GM19099 (cell line): ENCODE measurements around the gene NUP85.

ENCODE experiments used
- POLR2A ChIP-seq: IDR thresholded peaks from 3 replicates; pipeline ENCODE4 v1.6.1; 2011; ENCODE audit warnings: low read depth; ENCODE audit not compliant: insufficient read length; ENCODE audit errors: extremely low read depth

NUP85 gene

GRCh38 chr17:75188614-75189013 lies 16.9 kb upstream of the NUP85 start:
- TF ChIP-seq POLR2A: no peak

DNA sequence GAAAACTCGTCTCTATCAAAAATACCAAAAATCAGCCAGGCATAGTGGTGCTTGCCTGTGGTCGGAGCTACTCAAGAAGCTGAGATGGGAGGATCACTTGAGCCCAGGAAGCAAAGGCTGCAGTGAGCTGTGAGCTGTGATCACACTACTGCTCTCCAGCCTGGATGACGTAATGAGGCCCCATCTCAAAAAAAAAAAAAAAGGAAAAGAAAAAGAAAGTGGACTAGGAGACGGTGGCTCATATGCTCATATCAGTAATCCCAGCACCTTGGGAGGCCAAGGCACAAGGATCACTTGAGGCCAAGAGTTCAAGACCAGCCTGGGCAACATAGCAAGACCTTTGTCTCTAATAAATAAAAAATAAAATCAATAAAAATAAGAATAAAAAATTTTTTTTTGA lies 13.9 kb upstream of the NUP85 start:
- TF ChIP-seq POLR2A: no peak

DNA sequence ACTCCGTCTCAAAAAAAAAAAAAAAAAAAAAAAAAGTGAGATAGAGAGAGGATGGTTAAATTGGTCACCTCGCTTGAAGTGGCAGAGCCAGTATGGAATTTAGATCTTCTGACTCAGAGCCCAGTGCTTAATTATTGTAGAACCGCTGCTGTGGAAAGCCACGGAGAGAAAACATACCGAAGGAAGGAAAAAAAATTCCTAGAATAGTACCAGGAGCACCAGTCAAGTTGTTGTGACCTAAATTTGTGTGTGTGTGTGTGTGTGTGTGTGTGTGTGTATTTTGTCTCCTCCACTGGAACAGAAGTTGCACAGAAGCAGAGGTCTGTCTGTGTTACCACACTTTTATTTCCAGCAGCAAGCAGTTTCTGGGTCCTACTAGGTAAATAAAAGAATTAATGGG lies 10.6 kb upstream of the NUP85 start:
- TF ChIP-seq POLR2A: no peak

- TF ChIP-seq POLR2A: no peak
These were observed 5.4 kb upstream of the NUP85 start for GRCh38 chr17:75199886-75200618.

- TF ChIP-seq POLR2A: no peak
These were observed 299 bp downstream of the NUP85 start for GRCh38 chr17:75205793-75206163.

DNA sequence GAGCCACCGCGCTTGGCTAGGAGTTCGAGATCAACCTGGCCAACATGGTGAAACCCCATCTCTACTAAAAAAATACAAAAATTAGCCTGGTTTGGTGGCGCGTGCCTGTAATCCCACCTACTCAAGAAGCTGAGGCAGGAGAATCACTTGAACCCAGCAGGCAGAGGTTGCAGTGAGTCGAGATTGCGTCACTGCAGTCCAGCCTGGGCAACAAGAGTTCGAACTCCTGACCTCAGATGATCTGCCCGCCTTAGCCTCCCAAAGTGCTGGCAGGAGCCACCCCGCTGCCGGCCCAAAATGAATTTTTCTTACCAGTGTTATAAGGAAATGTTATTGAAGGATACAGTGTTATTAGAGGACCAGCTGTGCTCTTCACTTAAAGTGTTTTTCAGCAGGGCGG lies 2.3 kb downstream of the NUP85 start:
- TF ChIP-seq POLR2A: no peak

- no peak for TF ChIP-seq POLR2A
These were observed 2.7 kb downstream of the NUP85 start for GRCh38 chr17:75208161-75208560.

- no peak for TF ChIP-seq POLR2A
These were observed 3.6 kb downstream of the NUP85 start for GRCh38 chr17:75209061-75209460.

- TF ChIP-seq POLR2A: no peak
These were observed 12.7 kb downstream of the NUP85 start for GRCh38 chr17:75218131-75218530.

- TF ChIP-seq POLR2A: no peak
These were observed 14.3 kb downstream of the NUP85 start for GRCh38 chr17:75219815-75220214.

DNA sequence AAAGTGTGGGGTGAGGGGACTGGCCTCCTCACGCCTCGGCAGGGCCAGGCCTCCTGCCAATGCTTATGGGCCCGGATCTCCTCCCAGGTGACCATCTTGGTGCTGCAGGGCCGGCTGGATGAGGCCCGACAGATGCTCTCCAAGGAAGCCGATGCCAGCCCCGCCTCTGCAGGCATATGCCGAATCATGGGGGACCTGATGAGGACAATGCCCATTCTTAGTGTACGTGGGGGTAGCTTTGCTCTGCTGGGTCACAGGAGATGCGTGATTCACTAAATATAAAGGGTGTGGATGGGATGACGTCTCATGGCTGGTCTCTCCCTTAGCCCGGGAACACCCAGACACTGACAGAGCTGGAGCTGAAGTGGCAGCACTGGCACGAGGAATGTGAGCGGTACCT lies 19.5 kb downstream of the NUP85 start:
- TF ChIP-seq POLR2A: no peak

DNA sequence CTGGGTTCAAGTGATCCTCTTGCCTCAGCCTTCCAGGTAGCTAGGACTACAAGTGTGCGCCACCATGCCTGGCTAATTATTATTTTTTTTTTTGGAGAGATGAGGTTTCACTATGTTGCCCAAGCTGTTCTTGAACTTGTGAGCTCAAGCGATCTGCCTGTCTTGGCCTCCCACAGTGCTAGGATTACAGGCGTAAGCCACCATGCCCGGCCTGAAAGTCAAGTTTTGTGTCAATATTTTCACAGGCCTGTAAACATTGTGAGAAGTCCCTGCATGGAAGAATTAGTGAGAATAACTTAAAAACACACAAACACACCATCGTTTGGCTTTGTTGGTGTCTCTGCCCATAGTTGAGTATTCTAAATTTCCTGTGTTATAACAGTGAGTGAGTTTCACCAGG lies 22.2 kb downstream of the NUP85 start:
- no peak for TF ChIP-seq POLR2A

GRCh38 chr17:75228305-75228704 lies 22.8 kb downstream of the NUP85 start:
- TF ChIP-seq POLR2A: no peak

DNA sequence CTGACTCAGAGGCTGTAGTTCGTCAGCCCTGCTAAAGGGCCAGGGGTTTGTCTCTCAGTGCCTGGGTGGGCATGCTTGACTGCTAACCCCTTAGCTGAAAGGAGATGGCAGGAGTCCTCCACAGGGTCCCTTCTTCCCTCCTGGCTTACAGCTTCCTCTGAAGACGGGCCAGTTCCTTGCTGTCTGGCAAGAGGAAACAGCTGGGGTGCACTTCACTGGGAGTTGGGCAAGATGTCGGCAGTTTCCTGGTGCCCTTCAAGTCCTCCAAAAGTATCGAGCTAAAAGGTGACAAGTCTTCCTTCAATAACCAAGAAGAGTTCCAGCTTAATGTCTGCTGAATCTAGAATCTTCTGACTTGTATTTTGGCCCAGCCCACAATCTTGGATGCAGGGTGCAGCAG lies 23.4 kb downstream of the NUP85 start:
- TF ChIP-seq POLR2A: no peak

DNA sequence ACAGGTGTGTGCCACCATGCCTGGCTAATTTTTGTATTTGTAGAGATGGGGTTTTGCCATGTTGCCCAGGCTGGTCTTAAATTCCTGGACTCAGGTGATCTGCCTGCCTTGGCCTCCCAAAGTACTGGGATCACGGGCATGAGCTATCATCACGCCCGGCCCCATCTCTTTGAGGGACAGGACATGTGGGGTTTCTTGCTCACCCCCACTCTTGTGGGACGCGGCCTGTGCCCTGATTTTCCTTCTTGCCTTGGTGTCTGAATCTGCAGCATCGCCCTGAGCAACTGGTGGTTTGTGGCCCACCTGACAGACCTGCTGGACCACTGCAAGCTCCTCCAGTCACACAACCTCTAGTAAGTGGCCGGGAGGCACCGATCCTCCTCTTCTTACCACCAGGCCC lies 25.6 kb downstream of the NUP85 start:
- TF ChIP-seq POLR2A: no peak

DNA sequence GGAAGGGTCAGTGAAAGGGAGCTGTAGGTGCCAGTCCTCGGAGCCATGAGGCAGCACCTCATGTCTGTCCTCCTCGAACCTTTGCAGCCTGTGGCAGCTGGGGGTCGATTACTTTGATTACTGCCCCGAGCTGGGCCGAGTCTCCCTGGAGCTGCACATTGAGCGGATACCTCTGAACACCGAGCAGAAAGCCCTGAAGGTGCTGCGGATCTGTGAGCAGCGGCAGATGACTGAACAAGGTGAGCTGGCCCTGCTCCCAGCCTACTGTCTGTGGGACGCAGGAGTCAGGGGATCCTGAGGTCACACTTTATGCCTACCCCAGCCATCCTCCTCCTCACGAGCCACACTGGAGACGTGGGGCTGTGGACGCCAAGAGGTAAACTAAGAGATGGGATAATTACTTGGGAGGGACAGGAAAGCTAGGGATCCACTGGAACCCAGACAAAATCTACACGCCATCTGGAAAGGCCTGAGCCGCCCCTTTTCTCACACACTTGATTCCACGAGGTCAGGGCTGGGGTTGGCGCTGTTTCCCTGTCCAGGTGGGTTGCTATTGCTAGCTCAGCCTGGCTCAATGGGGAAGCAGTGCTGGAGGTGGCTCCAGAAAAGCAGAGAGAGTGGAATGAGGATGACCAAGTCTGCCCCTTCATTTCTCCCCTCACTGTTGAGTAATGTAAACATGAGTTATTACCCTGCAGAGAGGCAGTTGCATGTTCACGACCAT lies 26.4 kb downstream of the NUP85 start:
- no peak for TF ChIP-seq POLR2A
